Activated CD8-positive, alpha-beta T cell treated with anti-CD3 and anti-CD28 coated beads for 36 hours (primary cell): Measurements from ENCODE around the gene RSBN1L. TPM values are rescaled to one million over a fixed set of nuclear protein-coding genes. Genes with fewer than 3 reads are reported as not detected.
"Not testable (repeated sequence)": the region's sequence is repeated elsewhere in the genome, so short reads cannot be mapped to it uniquely, and the experiment has no call there.

Experiments used
- ATAC-seq: fragments of 200-7000 bp; cut with Tn5 transposase; one replicate; pipeline ENCODE4 v1.10.0; 2021; ENCODE audit warnings: mild to moderate bottlenecking, moderate library complexity
- CTCF ChIA-PET: fragments of 350-600 bp; sonication (Branson Sonifier 250); formaldehyde crosslinking; loops from one replicate; lab custom pipeline; 2021; ENCODE audit warnings: antibody characterized with exemption; lab: Charles Lee
- POLR2A ChIA-PET: fragments of 350-600 bp; sonication (Branson Sonifier 250); formaldehyde crosslinking; loops from one replicate; lab custom pipeline; 2021; ENCODE audit warnings: antibody characterized with exemption; lab: Charles Lee
- DNase-seq: peaks from one replicate; pipeline ENCODE4 v3.0.0-alpha.2; 2020
- H3K27ac Mint-ChIP-seq: one replicate; pipeline ENCODE4 v1.8.0; 2021; ENCODE audit warnings: mild to moderate bottlenecking, mixed read lengths
- H3K27me3 Mint-ChIP-seq: one replicate; pipeline ENCODE4 v1.8.0; 2021; ENCODE audit warnings: mixed read lengths
- H3K36me3 Mint-ChIP-seq: one replicate; pipeline ENCODE4 v1.8.0; 2021; ENCODE audit warnings: low read depth, mixed read lengths
- H3K4me1 Mint-ChIP-seq: one replicate; pipeline ENCODE4 v1.8.0; 2021; ENCODE audit warnings: low read depth, mixed read lengths
- H3K4me3 Mint-ChIP-seq: one replicate; pipeline ENCODE4 v1.8.0; 2021; ENCODE audit warnings: mild to moderate bottlenecking, moderate library complexity, mixed read lengths
- H3K9me3 Mint-ChIP-seq: one replicate; pipeline ENCODE4 v1.8.0; 2021; ENCODE audit warnings: mixed read lengths
- CTCF ChIP-seq: fragments of 200-600 bp; IDR thresholded peaks from one replicate; pipeline ENCODE4 v1.8.0; 2022; ENCODE audit warnings: antibody characterized with exemption, mild to moderate bottlenecking
- intact Hi-C: fragments of 100-400 bp; cut with micrococcal nuclease; formaldehyde crosslinking; loops from one replicate; pipeline ENCODE4 v1.10.0; 2022
- total RNA-seq, 2 experiments: library from RNA; stranded (reverse); gene quantifications; one replicate each; pipeline ENCODE4 v1.2.3, GENCODE V29; 2021

The RSBN1L gene
- total RNA-seq, 2 experiments from 2014 or later, result 16.5 to 21.9 TPM

- TF ChIP-seq CTCF, result no peak
- H3K36me3 Mint-ChIP-seq, result peaks cover 48% of the 10 kb centered on the region
- no peak overlapping the region for H3K27ac Mint-ChIP-seq
- ATAC-seq (no peak), DNase-seq (no peak)
- ChIA-PET CTCF (interaction anchor here (0.6 kb wide), 1 partner anchor 158 kb away, joined by 3 read pairs; no protein-coding TSS in a partner anchor), POLR2A (no interaction called here)
- no peak overlapping the region for H3K4me3 Mint-ChIP-seq
- intact Hi-C loops, result no loop called here
- no peaks in the 10 kb centered on the region for H3K4me1 Mint-ChIP-seq
- H3K9me3 Mint-ChIP-seq, result peaks cover 3% of the 10 kb centered on the region
- no peaks in the 10 kb centered on the region for H3K27me3 Mint-ChIP-seq
These were observed 86.9 kb downstream of the RSBN1L start for GRCh38 chr7:77783111-77783510.

GRCh38 chr7:77783545-77783944, 87.3 kb downstream of the RSBN1L start:
- ATAC-seq (no peak), DNase-seq (no peak)
- H3K27ac Mint-ChIP-seq, result no peak overlapping the region
- peaks cover under 1% of the 10 kb centered on the region for H3K4me1 Mint-ChIP-seq
- ChIA-PET POLR2A (no interaction called here), CTCF (interaction anchor here (0.6 kb wide), 1 partner anchor 158 kb away, joined by 3 read pairs; no protein-coding TSS in a partner anchor)
- intact Hi-C loops, result no loop called here
- H3K36me3 Mint-ChIP-seq, result peaks cover 45% of the 10 kb centered on the region
- TF ChIP-seq CTCF, result no peak
- peaks cover 3% of the 10 kb centered on the region for H3K9me3 Mint-ChIP-seq
- H3K4me3 Mint-ChIP-seq, result no peak overlapping the region
- no peaks in the 10 kb centered on the region for H3K27me3 Mint-ChIP-seq

- H3K27ac Mint-ChIP-seq, POLR2A ChIA-PET, H3K4me1 Mint-ChIP-seq, ATAC-seq, H3K27me3 Mint-ChIP-seq, DNase-seq, CTCF ChIA-PET, intact Hi-C loops, H3K9me3 Mint-ChIP-seq, H3K4me3 Mint-ChIP-seq: not testable (repeated sequence)
- H3K36me3 Mint-ChIP-seq, result peaks cover 47% of the 10 kb centered on the region
These were observed 88.2 kb downstream of the RSBN1L start for GRCh38 chr7:77784426-77784825.

- Mint-ChIP-seq H3K4me3 (no peak overlapping the region), H3K27ac (no peak overlapping the region), H3K36me3 (peaks cover 43% of the 10 kb centered on the region), H3K4me1 (peaks cover 3% of the 10 kb centered on the region), H3K9me3 (peaks cover 3% of the 10 kb centered on the region), H3K27me3 (no peaks in the 10 kb centered on the region)
- TF ChIP-seq CTCF, result no peak
- intact Hi-C loops, result no loop called here
- ATAC-seq, result no peak
- ChIA-PET CTCF (no interaction called here), POLR2A (no interaction called here)
- no peak for DNase-seq
These were observed 89.8 kb downstream of the RSBN1L start for GRCh38 chr7:77786018-77786417.

- DNase-seq (no peak), ATAC-seq (no peak)
- Mint-ChIP-seq H3K27ac (no peak overlapping the region), H3K36me3 (peaks cover 43% of the 10 kb centered on the region), H3K27me3 (no peaks in the 10 kb centered on the region), H3K9me3 (peaks cover 3% of the 10 kb centered on the region), H3K4me3 (no peak overlapping the region), H3K4me1 (peaks cover 3% of the 10 kb centered on the region)
- POLR2A ChIA-PET, result interaction anchor here (0.7 to 1.6 kb wide), 2 partner anchors 12 to 55 kb away, joined by 3 to 4 read pairs; partner anchors contain the start of genes PHTF2 and TMEM60
- intact Hi-C loops, result no loop called here
- TF ChIP-seq CTCF, result no peak
- CTCF ChIA-PET, result no interaction called here
These were observed 90.5 kb downstream of the RSBN1L start for GRCh38 chr7:77786741-77787140.
